HepG2 (cell line): Measurements from ENCODE around the gene APC2. TPM values are rescaled to one million over a fixed set of nuclear protein-coding genes. Genes with fewer than 3 reads are reported as not detected.

Source experiments
- CCDC6 ChIP-seq: sonication (generic); formaldehyde crosslinking; IDR thresholded peaks from 2 replicates; pipeline ENCODE4 v1.8.1; 2022; ENCODE audit warnings: mild to moderate bottlenecking, missing genetic modification reagents, moderate library complexity
- ESRRA ChIP-seq: sonication (generic); formaldehyde crosslinking; IDR thresholded peaks from 2 replicates; pipeline ENCODE4 v1.5.1; 2020; ENCODE audit warnings: mild to moderate bottlenecking, low read depth, missing genetic modification reagents
- HDAC1 ChIP-seq: sonication (generic); formaldehyde crosslinking; IDR thresholded peaks from 2 replicates; pipeline ENCODE4 v1.5.1; 2020; ENCODE audit warnings: mild to moderate bottlenecking, missing genetic modification reagents
- KMT2A ChIP-seq: sonication (generic); formaldehyde crosslinking; IDR thresholded peaks from 2 replicates; pipeline ENCODE4 v1.4.0; 2020; ENCODE audit warnings: missing genetic modification reagents
- NR2F2 ChIP-seq: IDR thresholded peaks from 2 replicates; pipeline ENCODE4 v1.6.1; 2012; ENCODE audit warnings: low read depth, inconsistent platforms, borderline replicate concordance
- PRDM10 ChIP-seq: sonication (generic); formaldehyde crosslinking; IDR thresholded peaks from 2 replicates; pipeline ENCODE4 v1.4.0; 2020; ENCODE audit warnings: low read depth, missing genetic modification reagents
- SNAPC4 ChIP-seq: sonication (generic); formaldehyde crosslinking; IDR thresholded peaks from 2 replicates; pipeline ENCODE4 v1.4.0; 2020; ENCODE audit warnings: mild to moderate bottlenecking, missing genetic modification reagents
- THAP7 ChIP-seq: sonication (generic); formaldehyde crosslinking; IDR thresholded peaks from 2 replicates; pipeline ENCODE4 v1.8.1; 2023; ENCODE audit warnings: mild to moderate bottlenecking, missing genetic modification reagents
- THAP8 ChIP-seq: sonication (generic); formaldehyde crosslinking; IDR thresholded peaks from 2 replicates; pipeline ENCODE4 v1.5.1; 2020; ENCODE audit warnings: missing genetic modification reagents, mild to moderate bottlenecking, borderline replicate concordance
- TP53 ChIP-seq: sonication (generic); formaldehyde crosslinking; conservative IDR thresholded peaks from 2 replicates; pipeline ENCODE4 v1.4.0; 2020; ENCODE audit warnings: missing genetic modification reagents
- ZFY ChIP-seq: sonication (generic); formaldehyde crosslinking; IDR thresholded peaks from 2 replicates; pipeline ENCODE4 v1.4.0; 2020; ENCODE audit warnings: missing genetic modification reagents
- ZNF232 ChIP-seq: sonication (generic); formaldehyde crosslinking; IDR thresholded peaks from 2 replicates; pipeline ENCODE4 v1.4.0; 2020; ENCODE audit warnings: missing genetic modification reagents, borderline replicate concordance
- ZNF451 ChIP-seq: sonication (generic); formaldehyde crosslinking; IDR thresholded peaks from 2 replicates; pipeline ENCODE4 v1.5.0; 2020; ENCODE audit warnings: mild to moderate bottlenecking, missing genetic modification reagents
- ZNF572 ChIP-seq: sonication (generic); formaldehyde crosslinking; IDR thresholded peaks from 2 replicates; pipeline ENCODE4 v1.5.1; 2020; ENCODE audit warnings: mild to moderate bottlenecking, missing genetic modification reagents
- ZNF687 ChIP-seq: sonication (generic); formaldehyde crosslinking; IDR thresholded peaks from 2 replicates; pipeline ENCODE4 v1.5.1; 2020; ENCODE audit warnings: mild to moderate bottlenecking, missing genetic modification reagents, moderate library complexity
- polyA plus RNA-seq, 8 experiments: library from polyadenylated mRNA; depleted of rRNA in 3 of 8; stranded (reverse) in 7 of 8; unstranded in 1 of 8; fragments of >200 nt; fragmentation: Illumina TruSeq in 4 of 8; extraction: Trizol in 4 of 8; gene quantifications; 2 replicates each; pipeline versions ENCODE4 v1.2.1 to v1.2.3, GENCODE V29; 2011 to 2016; ENCODE audit warnings: low read depth in 4 of 8, missing spikeins in 1 of 8, mixed read lengths in 1 of 8; ENCODE audit not compliant: insufficient read depth in 1 of 8
- total RNA-seq, 5 experiments: library from RNA; depleted of rRNA; stranded (reverse); fragments of >200 nt; fragmentation: Illumina TruSeq; extraction: Trizol; gene quantifications; 2 replicates each; pipeline ENCODE4 v1.2.3, GENCODE V29; 2016; ENCODE audit warnings: low read depth in 1 of 5

APC2 gene
- total and polyA plus RNA-seq, 2 of the 13 experiments (the other 11 are each of a cell fraction or from before 2014, with no cell fraction given): 0.08 to 0.22 TPM

GRCh38 chr19:1457031-1457739, 7.3 kb downstream of the APC2 start (continued):
- no peak for TF ChIP-seq SNAPC4 (CRISPR knock-in tag)
- no peak for TF ChIP-seq PRDM10 (CRISPR knock-in tag)
- TF ChIP-seq TP53 (CRISPR knock-in tag): no peak
- TF ChIP-seq ZNF572 (CRISPR knock-in tag): no peak
- TF ChIP-seq HDAC1 (CRISPR knock-in tag): no peak
- TF ChIP-seq ESRRA (CRISPR knock-in tag): no peak
- TF ChIP-seq ZFY: peak; percentile 41; the same call in 1 of the 2 replicates
- TF ChIP-seq ZNF451 (CRISPR knock-in tag): no peak
- TF ChIP-seq THAP7 (CRISPR knock-in tag): no peak
- no peak for TF ChIP-seq NR2F2
- no peak for TF ChIP-seq ZNF232
- TF ChIP-seq KMT2A (CRISPR knock-in tag): no peak
- no peak for TF ChIP-seq THAP8 (CRISPR knock-in tag)
- no peak for TF ChIP-seq CCDC6 (CRISPR knock-in tag)
- peak; percentile 69 for TF ChIP-seq ZNF687 (CRISPR knock-in tag)
